Measurements from ENCODE around the gene LCN6. TPM values are rescaled to one million over a fixed set of nuclear protein-coding genes. Genes with fewer than 3 reads are reported as not detected.

LCN6 gene
- polyA plus RNA-seq, 1 donor (not counting 4 experiments of a cell fraction or from before 2014, with no cell fraction given) = not detected

DNA sequence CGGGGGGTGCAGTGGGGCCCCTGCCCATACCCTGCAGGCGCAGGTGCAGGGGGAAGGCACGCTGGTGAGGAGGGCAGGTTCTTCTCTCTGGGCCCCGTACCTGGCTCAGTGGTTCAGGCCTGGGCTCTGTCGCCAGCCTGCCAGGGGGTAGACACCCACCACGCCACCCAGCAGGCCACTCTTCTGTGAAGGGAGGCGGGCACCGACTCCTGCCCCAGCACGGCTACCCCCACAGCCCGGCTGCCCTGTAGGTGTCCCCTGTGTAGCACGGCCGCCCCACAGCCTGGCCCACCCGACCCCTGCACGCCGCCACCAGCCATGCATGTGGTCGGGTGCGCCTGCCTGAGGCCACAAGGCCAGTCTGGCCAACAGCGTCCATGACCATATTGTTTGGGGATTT lies 1.7 kb downstream of the LCN6 start:
- no peak overlapping the region for H2AFZ ChIP-seq (ENCODE audit: control insufficient read depth, low read length)
- H3K4me2 ChIP-seq (ENCODE audit: control insufficient read depth, extremely low read depth, insufficient read depth, low read depth, low read length) = no peak overlapping the region
- no peak overlapping the region for H3K4me3 ChIP-seq (ENCODE audit: control insufficient read depth in 2 of 3, extremely low read depth in 1 of 3, insufficient read depth in 2 of 3, low read depth in 1 of 3, low read length in 3 of 3)
- no peak overlapping the region for H3K9ac ChIP-seq (ENCODE audit: control insufficient read depth, extremely low read depth, insufficient read depth, low read length)
- no peaks in the 10 kb centered on the region for H4K20me1 ChIP-seq (ENCODE audit: control insufficient read depth, extremely low read depth, insufficient read depth, low read length)
- no peak for FAIRE-seq
- H3K27ac ChIP-seq (ENCODE audit: control insufficient read depth, insufficient read depth, low read length) = no peak overlapping the region
- H3K9me1 ChIP-seq (ENCODE audit: control insufficient read depth, extremely low read depth, insufficient read depth, low read length) = no peaks in the 10 kb centered on the region
- H3K36me3 ChIP-seq (ENCODE audit: control insufficient read depth in 2 of 2, extremely low read depth in 1 of 2, insufficient read depth in 2 of 2, low read length in 2 of 2) = no peaks in the 10 kb centered on the region
- H3K4me1 ChIP-seq (ENCODE audit: control insufficient read depth, extremely low read depth, insufficient read depth, low read length) = no peaks in the 10 kb centered on the region
- TF ChIP-seq EZH2 (IDR thresholded peaks at IDR 0.05; ENCODE audit: low read length) = no peak
- TF ChIP-seq, protein P1, sequence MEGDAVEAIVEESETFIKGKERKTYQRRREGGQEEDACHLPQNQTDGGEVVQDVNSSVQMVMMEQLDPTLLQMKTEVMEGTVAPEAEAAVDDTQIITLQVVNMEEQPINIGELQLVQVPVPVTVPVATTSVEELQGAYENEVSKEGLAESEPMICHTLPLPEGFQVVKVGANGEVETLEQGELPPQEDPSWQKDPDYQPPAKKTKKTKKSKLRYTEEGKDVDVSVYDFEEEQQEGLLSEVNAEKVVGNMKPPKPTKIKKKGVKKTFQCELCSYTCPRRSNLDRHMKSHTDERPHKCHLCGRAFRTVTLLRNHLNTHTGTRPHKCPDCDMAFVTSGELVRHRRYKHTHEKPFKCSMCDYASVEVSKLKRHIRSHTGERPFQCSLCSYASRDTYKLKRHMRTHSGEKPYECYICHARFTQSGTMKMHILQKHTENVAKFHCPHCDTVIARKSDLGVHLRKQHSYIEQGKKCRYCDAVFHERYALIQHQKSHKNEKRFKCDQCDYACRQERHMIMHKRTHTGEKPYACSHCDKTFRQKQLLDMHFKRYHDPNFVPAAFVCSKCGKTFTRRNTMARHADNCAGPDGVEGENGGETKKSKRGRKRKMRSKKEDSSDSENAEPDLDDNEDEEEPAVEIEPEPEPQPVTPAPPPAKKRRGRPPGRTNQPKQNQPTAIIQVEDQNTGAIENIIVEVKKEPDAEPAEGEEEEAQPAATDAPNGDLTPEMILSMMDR (optimal IDR thresholded peaks at IDR 0.05 in 1 of 3, IDR thresholded peaks at IDR 0.05 in 1 of 3, conservative IDR thresholded peaks at IDR 0.05 in 1 of 3; ENCODE audit: extremely low read depth in 1 of 3, insufficient read depth in 2 of 3, low read length in 3 of 3) = no peak
- peaks cover 35% of the 10 kb centered on the region for H3K27me3 ChIP-seq (ENCODE audit: control insufficient read depth, extremely low read depth, insufficient read depth, low read length)
- dilution Hi-C loops (cut with MboI; ENCODE audit: extremely low pct_ligation_motif_present, low sequenced_read_pairs) = no loop called here
- no peaks in the 10 kb centered on the region for H3K9me3 ChIP-seq (ENCODE audit: control insufficient read depth, low read depth, low read length)
- no peaks in the 10 kb centered on the region for H3K79me2 ChIP-seq (ENCODE audit: control insufficient read depth, insufficient read depth, low read length)
- no peak for DNase-seq (ENCODE audit: low read depth, low spot score)

DNA sequence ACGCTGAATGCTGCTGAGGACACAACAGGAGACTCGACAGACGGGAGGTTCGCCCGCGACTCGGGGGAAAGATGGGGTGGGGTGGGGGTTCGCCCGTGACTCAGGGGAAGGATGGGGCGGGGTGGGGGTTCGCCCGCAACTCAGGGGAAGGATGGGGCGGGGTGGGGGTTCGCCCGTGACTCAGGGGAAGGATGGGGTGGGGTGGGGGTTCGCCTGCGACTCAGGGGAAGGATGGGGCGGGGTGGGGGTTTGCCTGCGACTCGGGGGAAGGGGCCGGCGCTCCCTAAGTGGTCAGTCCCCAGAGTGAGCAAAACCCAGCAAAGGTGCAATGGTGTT lies 2.2 kb downstream of the LCN6 start:
- FAIRE-seq (no peak), DNase-seq (ENCODE audit: low read depth, low spot score) (no peak)
- Histone ChIP-seq H3K4me3 (ENCODE audit: control insufficient read depth in 2 of 3, extremely low read depth in 1 of 3, insufficient read depth in 2 of 3, low read depth in 1 of 3, low read length in 3 of 3) (no peak overlapping the region), H3K4me2 (ENCODE audit: control insufficient read depth, extremely low read depth, insufficient read depth, low read depth, low read length) (no peak overlapping the region), H3K9ac (ENCODE audit: control insufficient read depth, extremely low read depth, insufficient read depth, low read length) (no peak overlapping the region), H3K27ac (ENCODE audit: control insufficient read depth, insufficient read depth, low read length) (no peak overlapping the region), H3K27me3 (ENCODE audit: control insufficient read depth, extremely low read depth, insufficient read depth, low read length) (peaks cover 40% of the 10 kb centered on the region), H4K20me1 (ENCODE audit: control insufficient read depth, extremely low read depth, insufficient read depth, low read length) (no peaks in the 10 kb centered on the region), H3K36me3 (ENCODE audit: control insufficient read depth in 2 of 2, extremely low read depth in 1 of 2, insufficient read depth in 2 of 2, low read length in 2 of 2) (no peaks in the 10 kb centered on the region), H3K9me3 (ENCODE audit: control insufficient read depth, low read depth, low read length) (no peaks in the 10 kb centered on the region), H3K4me1 (ENCODE audit: control insufficient read depth, extremely low read depth, insufficient read depth, low read length) (no peaks in the 10 kb centered on the region), H3K79me2 (ENCODE audit: control insufficient read depth, insufficient read depth, low read length) (no peaks in the 10 kb centered on the region), H2AFZ (ENCODE audit: control insufficient read depth, low read length) (no peak overlapping the region), H3K9me1 (ENCODE audit: control insufficient read depth, extremely low read depth, insufficient read depth, low read length) (no peaks in the 10 kb centered on the region)
- no peak for TF ChIP-seq EZH2 (IDR thresholded peaks at IDR 0.05; ENCODE audit: low read length)
- TF ChIP-seq, protein P1 (optimal IDR thresholded peaks at IDR 0.05 in 1 of 3, IDR thresholded peaks at IDR 0.05 in 1 of 3, conservative IDR thresholded peaks at IDR 0.05 in 1 of 3; ENCODE audit: extremely low read depth in 1 of 3, insufficient read depth in 2 of 3, low read length in 3 of 3) = no peak
- dilution Hi-C loops (cut with MboI; ENCODE audit: extremely low pct_ligation_motif_present, low sequenced_read_pairs) = no loop called here
